Measurements from ENCODE around the gene CD9.
"Not testable (repeated sequence)": the region's sequence is repeated elsewhere in the genome, so short reads cannot be mapped to it uniquely, and the experiment has no call there.

- not testable (repeated sequence) for TF ChIP-seq EP300, POLR2AphosphoS5 (IDR thresholded peaks at IDR 0.05)
- TF ChIP-seq, protein P1, sequence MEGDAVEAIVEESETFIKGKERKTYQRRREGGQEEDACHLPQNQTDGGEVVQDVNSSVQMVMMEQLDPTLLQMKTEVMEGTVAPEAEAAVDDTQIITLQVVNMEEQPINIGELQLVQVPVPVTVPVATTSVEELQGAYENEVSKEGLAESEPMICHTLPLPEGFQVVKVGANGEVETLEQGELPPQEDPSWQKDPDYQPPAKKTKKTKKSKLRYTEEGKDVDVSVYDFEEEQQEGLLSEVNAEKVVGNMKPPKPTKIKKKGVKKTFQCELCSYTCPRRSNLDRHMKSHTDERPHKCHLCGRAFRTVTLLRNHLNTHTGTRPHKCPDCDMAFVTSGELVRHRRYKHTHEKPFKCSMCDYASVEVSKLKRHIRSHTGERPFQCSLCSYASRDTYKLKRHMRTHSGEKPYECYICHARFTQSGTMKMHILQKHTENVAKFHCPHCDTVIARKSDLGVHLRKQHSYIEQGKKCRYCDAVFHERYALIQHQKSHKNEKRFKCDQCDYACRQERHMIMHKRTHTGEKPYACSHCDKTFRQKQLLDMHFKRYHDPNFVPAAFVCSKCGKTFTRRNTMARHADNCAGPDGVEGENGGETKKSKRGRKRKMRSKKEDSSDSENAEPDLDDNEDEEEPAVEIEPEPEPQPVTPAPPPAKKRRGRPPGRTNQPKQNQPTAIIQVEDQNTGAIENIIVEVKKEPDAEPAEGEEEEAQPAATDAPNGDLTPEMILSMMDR (IDR thresholded peaks at IDR 0.05) = not testable (repeated sequence)
Observed at GRCh38 chr12:6190767-6191530, 9.3 kb upstream of the CD9 start.

Data from esophagus muscularis mucosa (tissue), 4 donors.